D721Med (cell line): ENCODE results near the gene ABI2.

Experiments used
- DNase-seq: peaks from one replicate; pipeline ENCODE4 v3.0.0; 2011; ENCODE audit warnings: low spot score; ENCODE audit not compliant: insufficient read length
- FAIRE-seq: peaks from 2 replicates; lab custom pipeline; 2011; peaks lifted over from hg19 to GRCh38; lab: Jason Lieb, UNC
- TF ChIP-seq, protein P1 (sequence below): IDR thresholded peaks from 2 replicates; pipeline ENCODE4 v1.5.1; 2012; ENCODE audit warnings: mild to moderate bottlenecking, control low read depth; ENCODE audit not compliant: insufficient read depth; ENCODE audit errors: missing control alignments

ABI2 gene

GRCh38 chr2:203450561-203450960, 122.4 kb downstream of the ABI2 start:
- DNase-seq (no peak), FAIRE-seq (no peak)
- TF ChIP-seq, protein P1, sequence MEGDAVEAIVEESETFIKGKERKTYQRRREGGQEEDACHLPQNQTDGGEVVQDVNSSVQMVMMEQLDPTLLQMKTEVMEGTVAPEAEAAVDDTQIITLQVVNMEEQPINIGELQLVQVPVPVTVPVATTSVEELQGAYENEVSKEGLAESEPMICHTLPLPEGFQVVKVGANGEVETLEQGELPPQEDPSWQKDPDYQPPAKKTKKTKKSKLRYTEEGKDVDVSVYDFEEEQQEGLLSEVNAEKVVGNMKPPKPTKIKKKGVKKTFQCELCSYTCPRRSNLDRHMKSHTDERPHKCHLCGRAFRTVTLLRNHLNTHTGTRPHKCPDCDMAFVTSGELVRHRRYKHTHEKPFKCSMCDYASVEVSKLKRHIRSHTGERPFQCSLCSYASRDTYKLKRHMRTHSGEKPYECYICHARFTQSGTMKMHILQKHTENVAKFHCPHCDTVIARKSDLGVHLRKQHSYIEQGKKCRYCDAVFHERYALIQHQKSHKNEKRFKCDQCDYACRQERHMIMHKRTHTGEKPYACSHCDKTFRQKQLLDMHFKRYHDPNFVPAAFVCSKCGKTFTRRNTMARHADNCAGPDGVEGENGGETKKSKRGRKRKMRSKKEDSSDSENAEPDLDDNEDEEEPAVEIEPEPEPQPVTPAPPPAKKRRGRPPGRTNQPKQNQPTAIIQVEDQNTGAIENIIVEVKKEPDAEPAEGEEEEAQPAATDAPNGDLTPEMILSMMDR, result no peak

DNA sequence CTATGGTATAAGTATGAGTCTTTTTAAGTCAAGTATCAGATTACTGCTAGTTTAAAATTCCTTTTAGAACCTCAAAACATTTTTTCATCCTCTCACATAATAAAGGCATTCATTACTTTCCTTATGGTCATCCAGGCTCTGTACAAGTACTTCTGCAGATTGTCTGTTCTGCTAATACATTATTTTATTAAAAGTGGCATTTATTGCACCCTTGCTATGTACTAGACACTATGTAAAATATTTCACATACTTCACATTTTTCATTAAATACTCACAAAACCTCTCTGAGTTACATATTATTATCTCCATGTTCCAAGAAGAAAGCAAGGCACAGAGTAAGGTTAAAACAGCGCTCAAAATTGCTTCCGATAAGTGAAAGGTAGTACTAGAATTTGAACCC, 122.8 kb downstream of the ABI2 start:
- FAIRE-seq, result no peak
- TF ChIP-seq, protein P1, result no peak
- no peak for DNase-seq

DNA sequence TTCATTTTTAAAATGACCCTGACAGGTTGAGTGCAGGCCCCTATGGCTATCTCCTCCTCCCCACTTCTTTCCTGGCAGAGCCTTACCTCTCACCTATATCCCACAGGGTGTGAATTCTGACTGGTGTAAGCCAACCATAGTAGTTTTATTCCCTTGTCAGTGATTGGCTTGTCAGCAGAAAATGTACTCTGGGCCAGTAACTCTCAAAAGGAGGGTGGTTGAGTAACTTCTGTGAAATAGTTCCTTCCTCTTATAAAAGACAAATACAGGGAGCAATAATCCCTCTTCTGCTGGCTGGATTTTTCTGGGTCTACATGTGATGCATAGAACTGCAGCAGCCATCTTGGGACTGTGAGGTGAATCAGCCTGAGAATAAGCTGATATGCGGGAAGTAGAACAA, 123.5 kb downstream of the ABI2 start:
- no peak for DNase-seq
- no peak for FAIRE-seq
- TF ChIP-seq, protein P1, result no peak

DNA sequence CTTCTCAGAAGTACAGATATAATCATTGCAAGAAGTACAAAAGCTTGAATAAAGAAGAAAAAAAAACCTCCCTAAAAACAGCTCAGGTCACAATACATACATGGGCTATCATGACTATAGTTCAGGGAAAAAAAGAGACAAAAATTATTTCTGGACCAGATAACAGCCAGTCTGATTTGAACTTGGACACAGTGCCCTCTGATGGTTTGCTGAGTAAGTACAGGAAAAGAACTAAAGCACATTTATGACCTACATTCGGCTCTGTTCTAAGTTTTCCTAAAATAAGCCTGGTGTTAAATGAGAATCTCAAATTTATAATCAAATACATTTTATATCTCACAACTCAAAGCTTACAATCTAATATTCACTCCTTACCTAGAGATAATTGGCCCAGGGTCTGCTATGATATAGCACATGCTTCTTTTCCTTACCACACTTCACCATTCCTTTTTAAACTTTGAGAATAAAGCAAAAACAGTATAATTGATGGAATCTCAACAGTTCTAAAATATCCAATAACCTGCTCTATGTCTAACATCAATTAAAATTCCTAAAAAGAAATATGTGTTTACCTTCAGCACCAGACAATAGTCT, 125.8 kb downstream of the ABI2 start:
- no peak for DNase-seq
- TF ChIP-seq, protein P1, result peak; percentile 80
- FAIRE-seq, result peak; percentile 94

GRCh38 chr2:203455209-203455608, 127.0 kb downstream of the ABI2 start:
- DNase-seq (no peak), FAIRE-seq (no peak)

GRCh38 chr2:203461746-203462145, 133.6 kb downstream of the ABI2 start:
- TF ChIP-seq, protein P1, result no peak
- FAIRE-seq (no peak), DNase-seq (no peak)

More at GRCh38 chr2:203455209-203455608, 127.0 kb downstream of the ABI2 start:
- TF ChIP-seq, protein P1, result no peak

DNA sequence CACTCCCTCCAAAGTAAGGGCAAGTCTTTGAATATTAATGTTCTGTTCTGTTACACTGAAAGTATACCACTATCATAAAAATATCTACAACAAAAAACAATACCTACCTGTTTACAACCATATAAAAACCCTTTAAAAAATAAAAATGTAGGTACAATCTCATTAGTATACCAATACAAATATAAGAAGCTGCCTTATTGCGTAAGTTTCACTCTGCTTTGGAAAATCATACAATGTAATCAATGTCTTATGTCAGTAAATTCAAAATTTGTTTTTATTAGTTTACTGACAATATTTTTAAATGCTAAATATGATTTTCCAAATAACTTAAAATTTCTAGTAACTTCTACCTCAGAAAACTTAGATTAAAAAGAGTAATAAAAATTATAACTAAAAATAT, 134.1 kb downstream of the ABI2 start:
- FAIRE-seq (no peak), DNase-seq (no peak)
- TF ChIP-seq, protein P1, result no peak
